Nephron progenitor cell (in vitro differentiated cells): ENCODE data around the gene MAB21L2.

Source experiments
- DNase-seq: peaks from one replicate; pipeline ENCODE4 v3.0.0; 2021
- H3K27ac Mint-ChIP-seq: 2 replicates; pipeline ENCODE4 v1.8.0; 2021; ENCODE audit warnings: mild to moderate bottlenecking, moderate library complexity, mixed read lengths
- H3K27me3 Mint-ChIP-seq: 2 replicates; pipeline ENCODE4 v1.8.0; 2021; ENCODE audit warnings: mild to moderate bottlenecking, low read depth, mixed read lengths; ENCODE audit not compliant: poor library complexity
- H3K36me3 Mint-ChIP-seq: 2 replicates; pipeline ENCODE4 v1.8.0; 2021; ENCODE audit warnings: low read depth, mixed read lengths
- H3K4me1 Mint-ChIP-seq: 2 replicates; pipeline ENCODE4 v1.8.0; 2021; ENCODE audit warnings: mixed read lengths
- H3K4me3 Mint-ChIP-seq: 2 replicates; pipeline ENCODE4 v1.8.0; 2021; ENCODE audit warnings: mild to moderate bottlenecking, moderate library complexity, mixed read lengths
- H3K9me3 Mint-ChIP-seq: 2 replicates; pipeline ENCODE4 v1.8.0; 2021; ENCODE audit warnings: mild to moderate bottlenecking, moderate library complexity, mixed read lengths
- CTCF ChIP-seq: fragments of 200-600 bp; sonication (generic); IDR thresholded peaks from 2 replicates; pipeline ENCODE4 v1.5.0; 2021; ENCODE audit warnings: antibody characterized with exemption

The MAB21L2 gene

DNA sequence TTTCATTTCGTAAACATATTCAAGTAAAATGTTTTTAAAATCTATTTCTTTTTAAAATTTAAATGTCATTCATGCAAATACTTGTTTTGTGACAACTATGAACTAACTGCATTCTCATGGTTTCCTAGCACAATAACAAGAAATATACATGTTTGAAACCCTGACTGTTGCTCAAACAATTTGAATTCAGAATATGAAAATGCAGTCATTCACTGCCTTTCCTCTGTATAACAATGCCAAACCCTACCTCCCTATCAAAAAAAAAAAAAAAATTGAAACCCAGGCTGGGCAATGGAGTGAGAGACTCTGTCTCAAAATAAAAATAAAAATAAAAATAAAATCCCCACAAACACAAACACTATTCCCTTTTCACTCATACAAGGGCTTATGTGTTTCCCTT lies 42.1 kb downstream of the MAB21L2 start:
- DNase-seq, result no peak
- H3K9me3 Mint-ChIP-seq, result no peaks in the 10 kb centered on the region
- no peak for TF ChIP-seq CTCF
- no peak overlapping the region for H3K4me3 Mint-ChIP-seq
- H3K36me3 Mint-ChIP-seq, result peaks cover 4% of the 10 kb centered on the region
- no peak overlapping the region for H3K27ac Mint-ChIP-seq
- no peaks in the 10 kb centered on the region for H3K27me3 Mint-ChIP-seq
- H3K4me1 Mint-ChIP-seq, result no peaks in the 10 kb centered on the region

- H3K27ac Mint-ChIP-seq, result no peak overlapping the region
- H3K9me3 Mint-ChIP-seq, result no peaks in the 10 kb centered on the region
- peaks cover 4% of the 10 kb centered on the region for H3K36me3 Mint-ChIP-seq
- no peak for DNase-seq
- H3K4me3 Mint-ChIP-seq, result no peak overlapping the region
- no peaks in the 10 kb centered on the region for H3K27me3 Mint-ChIP-seq
- no peak for TF ChIP-seq CTCF
- H3K4me1 Mint-ChIP-seq, result no peaks in the 10 kb centered on the region
Observed at GRCh38 chr4:150625033-150625432, 43.1 kb downstream of the MAB21L2 start.

- no peak overlapping the region for H3K27ac Mint-ChIP-seq
- no peaks in the 10 kb centered on the region for H3K36me3 Mint-ChIP-seq
- no peaks in the 10 kb centered on the region for H3K27me3 Mint-ChIP-seq
- no peak for DNase-seq
- H3K9me3 Mint-ChIP-seq, result peaks cover 6% of the 10 kb centered on the region
- no peak for TF ChIP-seq CTCF
- H3K4me3 Mint-ChIP-seq, result no peak overlapping the region
- H3K4me1 Mint-ChIP-seq, result no peaks in the 10 kb centered on the region
Observed at GRCh38 chr4:150628073-150628472, 46.1 kb downstream of the MAB21L2 start.

DNA sequence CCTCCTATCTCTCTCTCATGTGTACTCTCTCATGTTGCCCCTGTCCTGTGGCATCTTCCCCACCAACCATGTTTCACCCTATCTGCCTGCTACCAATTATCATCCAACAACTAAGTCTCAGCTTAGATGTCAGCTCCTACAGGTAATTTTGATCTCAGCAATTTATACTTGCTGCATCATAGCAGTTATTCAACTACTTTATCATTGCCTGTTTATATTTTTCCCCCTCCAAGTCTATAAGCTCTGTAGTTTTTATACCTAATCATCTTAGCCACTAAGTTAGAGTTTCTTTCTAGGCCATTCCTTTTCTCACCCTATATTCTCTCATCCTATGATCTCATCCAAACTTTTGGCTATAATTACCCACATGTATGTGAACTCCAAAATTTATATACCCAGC lies 50.7 kb downstream of the MAB21L2 start:
- TF ChIP-seq CTCF, result no peak
- Mint-ChIP-seq H3K27ac (no peak overlapping the region), H3K9me3 (peaks cover 11% of the 10 kb centered on the region), H3K4me3 (no peak overlapping the region), H3K27me3 (no peaks in the 10 kb centered on the region), H3K36me3 (no peaks in the 10 kb centered on the region), H3K4me1 (no peaks in the 10 kb centered on the region)
- no peak for DNase-seq
